ENCODE data around the gene RNF123. TPM values are rescaled to one million over a fixed set of nuclear protein-coding genes. Genes with fewer than 3 reads are reported as not detected.

The RNF123 gene
- total RNA-seq, 1 experiment from 2014 or later: 47.1 TPM

DNA sequence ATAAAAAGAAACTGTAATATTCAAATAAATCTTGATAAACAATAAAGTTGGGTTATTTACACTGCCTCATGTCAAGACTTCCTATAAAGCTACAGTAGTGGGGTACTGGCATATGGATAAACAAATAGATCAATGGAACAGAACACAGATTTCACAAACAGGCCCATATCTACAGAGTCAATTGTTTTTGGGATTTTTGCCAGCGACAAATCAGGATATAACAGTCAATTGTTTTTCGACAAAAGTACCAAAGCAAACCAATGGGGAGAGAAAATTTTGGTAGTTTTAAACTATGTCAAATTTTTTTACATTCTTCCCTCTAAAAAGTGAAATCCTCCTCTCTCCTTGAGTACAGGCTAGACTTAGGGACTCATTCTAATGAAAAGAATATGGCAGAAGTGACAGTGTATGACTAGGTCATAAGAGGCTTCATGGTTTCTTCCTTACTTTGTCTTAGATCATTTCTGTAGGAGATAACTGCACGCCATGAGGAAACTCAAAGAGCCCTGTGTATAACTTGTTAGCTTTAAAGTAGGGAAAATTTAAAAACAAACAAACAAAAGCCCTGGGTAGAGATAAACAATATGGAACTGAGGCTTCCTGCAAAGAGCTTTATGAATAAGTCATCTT is 80.0 kb downstream of the RNF123 start (continued):
- TF ChIP-seq, protein P1, sequence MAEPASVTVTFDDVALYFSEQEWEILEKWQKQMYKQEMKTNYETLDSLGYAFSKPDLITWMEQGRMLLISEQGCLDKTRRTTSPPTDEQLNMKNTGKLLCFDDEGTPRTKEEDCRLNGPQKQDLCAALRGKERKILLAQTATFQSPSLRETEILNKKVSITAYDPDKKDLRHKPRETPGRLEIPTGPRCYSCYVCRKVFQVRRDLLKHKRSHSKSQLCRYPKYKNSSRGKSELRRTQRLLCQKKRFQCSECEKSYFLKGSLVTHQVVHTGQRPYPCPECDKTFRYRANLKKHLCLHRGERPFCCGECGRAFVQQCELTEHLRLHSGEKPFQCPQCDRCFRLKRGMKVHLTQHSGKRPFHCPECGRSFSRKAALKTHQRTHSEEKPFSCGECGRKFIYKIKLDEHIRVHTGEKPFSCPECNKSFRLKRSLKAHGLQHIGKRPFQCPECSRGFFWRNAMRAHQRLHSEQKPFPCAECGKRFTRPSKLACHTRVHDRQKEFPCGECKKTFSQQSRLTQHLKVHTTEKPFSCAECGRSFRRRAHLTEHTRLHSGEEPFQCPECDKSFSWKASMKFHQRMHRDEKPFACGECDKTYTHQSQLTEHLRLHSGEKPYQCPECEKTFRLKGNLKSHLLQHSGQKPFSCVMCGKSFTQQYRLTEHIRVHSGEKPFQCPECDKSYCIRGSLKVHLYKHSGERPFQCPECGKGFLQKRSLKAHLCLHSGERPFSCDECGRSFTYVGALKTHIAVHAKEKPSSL (CRISPR knock-in tag; conservative IDR thresholded peaks at IDR 0.05): no peak
- TF ChIP-seq GABPB1 (CRISPR knock-in tag; IDR thresholded peaks at IDR 0.05) (no peak), FOXK1 (CRISPR knock-in tag; IDR thresholded peaks at IDR 0.05) (no peak), SMAD4 (CRISPR knock-in tag; IDR thresholded peaks at IDR 0.05) (no peak), ETV6 (CRISPR knock-in tag; IDR thresholded peaks at IDR 0.05) (no peak), NFATC4 (CRISPR knock-in tag; IDR thresholded peaks at IDR 0.05) (no peak)
- TF ChIP-seq, protein P2, sequence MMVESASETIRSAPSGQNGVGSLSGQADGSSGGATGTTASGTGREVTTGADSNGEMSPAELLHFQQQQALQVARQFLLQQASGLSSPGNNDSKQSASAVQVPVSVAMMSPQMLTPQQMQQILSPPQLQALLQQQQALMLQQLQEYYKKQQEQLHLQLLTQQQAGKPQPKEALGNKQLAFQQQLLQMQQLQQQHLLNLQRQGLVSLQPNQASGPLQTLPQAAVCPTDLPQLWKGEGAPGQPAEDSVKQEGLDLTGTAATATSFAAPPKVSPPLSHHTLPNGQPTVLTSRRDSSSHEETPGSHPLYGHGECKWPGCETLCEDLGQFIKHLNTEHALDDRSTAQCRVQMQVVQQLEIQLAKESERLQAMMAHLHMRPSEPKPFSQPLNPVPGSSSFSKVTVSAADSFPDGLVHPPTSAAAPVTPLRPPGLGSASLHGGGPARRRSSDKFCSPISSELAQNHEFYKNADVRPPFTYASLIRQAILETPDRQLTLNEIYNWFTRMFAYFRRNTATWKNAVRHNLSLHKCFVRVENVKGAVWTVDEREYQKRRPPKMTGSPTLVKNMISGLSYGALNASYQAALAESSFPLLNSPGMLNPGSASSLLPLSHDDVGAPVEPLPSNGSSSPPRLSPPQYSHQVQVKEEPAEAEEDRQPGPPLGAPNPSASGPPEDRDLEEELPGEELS (CRISPR knock-in tag; IDR thresholded peaks at IDR 0.05): no peak

DNA sequence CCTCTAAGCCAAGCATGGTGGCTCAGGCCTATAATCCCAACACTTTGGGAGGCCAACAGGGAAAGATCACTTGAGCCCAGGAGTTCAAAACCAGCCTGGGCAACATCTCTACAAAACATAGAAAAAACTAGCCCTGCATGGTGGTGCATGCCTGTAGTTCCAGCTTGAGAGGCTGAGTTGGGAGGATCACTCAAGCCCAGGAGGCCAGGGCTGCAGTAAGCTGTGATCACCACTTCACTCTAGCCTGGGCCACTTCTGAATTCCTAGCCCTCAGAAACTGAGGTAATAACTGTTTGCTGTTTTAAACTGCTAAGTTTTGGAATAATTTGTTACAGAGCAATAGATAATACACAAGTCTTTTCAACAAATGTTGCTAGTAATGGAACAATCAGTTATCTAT is 80.6 kb downstream of the RNF123 start:
- H3K9me3 Mint-ChIP-seq: no peaks in the 10 kb centered on the region
- H3K4me1 Mint-ChIP-seq: no peaks in the 10 kb centered on the region
- H3K27me3 Mint-ChIP-seq (ENCODE audit: low read depth): no peaks in the 10 kb centered on the region
- DNase-seq (ENCODE audit: low spot score) (no peak), ATAC-seq (no peak)
- no peak overlapping the region for H3K4me3 Mint-ChIP-seq
- H3K27ac Mint-ChIP-seq: peak overlapping the region; percentile 3; the same call in 1 of the 2 replicates
- TF ChIP-seq, protein P2 (CRISPR knock-in tag; IDR thresholded peaks at IDR 0.05): no peak
- no peak for TF ChIP-seq SMAD4 (CRISPR knock-in tag; IDR thresholded peaks at IDR 0.05)
- TF ChIP-seq NR2C2 (CRISPR knock-in tag; IDR thresholded peaks at IDR 0.05): no peak
- ChIA-PET POLR2A (no interaction called here), CTCF (interaction anchor here (1.4 kb wide), 1 partner anchor 33 kb away, joined by 4 read pairs; the partner anchor contains the start of gene INKA1)
- H3K36me3 Mint-ChIP-seq: no peaks in the 10 kb centered on the region

Other genes with a start within 250 kb of the RNF123 start
- 113 to 119 TPM (median 115 TPM) in 3 replicates for gene DAG1, start 219.3 kb upstream of the RNF123 start, total RNA-seq (2021)
- gene BSN, start 135.1 kb upstream of the RNF123 start, total RNA-seq (2021): 1.7 to 2.8 TPM (median 2.4 TPM) in 3 replicates
- 270 to 276 TPM (median 273 TPM) in 3 replicates for gene APEH, start 15.2 kb upstream of the RNF123 start, total RNA-seq (2021)
- gene MST1, start 83 bp upstream of the RNF123 start, total RNA-seq (2021): 13.8 to 17.2 TPM (median 17.2 TPM) in 3 replicates
- 3.9 to 5.3 TPM (median 4.3 TPM) in 3 replicates for gene AMIGO3, start 30.1 kb downstream of the RNF123 start, total RNA-seq (2021)
- gene GMPPB, start 34.4 kb downstream of the RNF123 start, total RNA-seq (2021): 23.7 to 28.7 TPM (median 28.0 TPM) in 3 replicates
- 29.2 to 32.2 TPM (median 32.2 TPM) in 3 replicates for gene IP6K1, start 97.0 kb downstream of the RNF123 start, total RNA-seq (2021)
- 0.17 to 0.69 TPM (median 0.39 TPM) in 3 replicates for gene CDHR4, start 110.3 kb downstream of the RNF123 start, total RNA-seq (2021)
- 1.4 to 2.0 TPM (median 1.5 TPM) in 3 replicates for gene INKA1, start 113.7 kb downstream of the RNF123 start, total RNA-seq (2021)
- gene UBA7, start 124.4 kb downstream of the RNF123 start, total RNA-seq (2021): 1.2 to 1.9 TPM (median 1.6 TPM) in 3 replicates
- gene TRAIP, start 167.0 kb downstream of the RNF123 start, total RNA-seq (2021): 25.9 to 31.8 TPM (median 29.9 TPM) in 3 replicates
- gene CAMKV, start 180.3 kb downstream of the RNF123 start, total RNA-seq (2021): 56.0 to 58.2 TPM (median 56.6 TPM) in 3 replicates
- gene MST1R, start 214.3 kb downstream of the RNF123 start, total RNA-seq (2021): 5.1 to 6.2 TPM (median 5.6 TPM) in 3 replicates
- 6.6 to 8.6 TPM (median 7.0 TPM) in 3 replicates for gene MON1A, start 240.3 kb downstream of the RNF123 start, total RNA-seq (2021)